GM12891 (cell line): ENCODE measurements around the gene PDE3A.

Experiments used
- POLR2A ChIP-seq: IDR thresholded peaks from 2 replicates; pipeline ENCODE4 v1.6.1; 2011; ENCODE audit warnings: low read depth, low read length, control low read depth
- POLR2AphosphoS5 ChIP-seq: IDR thresholded peaks from 2 replicates; pipeline ENCODE4 v1.6.1; 2011; ENCODE audit warnings: low read depth, low read length, control low read depth
- SPI1 ChIP-seq: IDR thresholded peaks from 2 replicates; pipeline ENCODE4 v1.6.1; 2011; ENCODE audit warnings: low read depth, low read length, control low read depth
- TAF1 ChIP-seq: IDR thresholded peaks from 2 replicates; pipeline ENCODE4 v1.6.1; 2011; ENCODE audit warnings: low read depth, low read length, control low read depth

DNA sequence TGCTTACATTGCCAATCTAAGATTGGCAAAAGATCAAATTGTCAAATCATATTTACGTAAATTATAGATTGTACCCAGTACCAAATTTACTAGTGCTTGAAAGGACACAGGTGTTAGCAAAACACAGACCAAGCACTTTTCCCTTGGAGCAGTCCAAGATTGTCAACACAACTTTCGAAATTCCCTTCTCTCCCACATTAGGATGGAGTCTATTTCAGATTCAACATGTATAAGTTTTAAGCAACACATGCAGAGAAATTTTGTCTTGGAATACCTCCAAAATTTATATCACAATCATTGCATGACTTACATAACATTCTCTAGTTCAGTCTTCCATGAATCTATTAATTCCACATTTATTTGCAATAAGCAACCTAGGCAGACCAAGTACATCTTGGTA, 251.9 kb downstream of the PDE3A start:
- TF ChIP-seq POLR2AphosphoS5 (no peak), POLR2A (no peak), TAF1 (no peak), SPI1 (no peak)
